Endothelial cell (in vitro differentiated cells): ENCODE data around the gene ZNF816. TPM values are rescaled to one million over a fixed set of nuclear protein-coding genes. Genes with fewer than 3 reads are reported as not detected.
A peak's percentile ranks its signal among the peaks of the same experiment; 100 is the strongest.

ENCODE experiments used
- DNase-seq: peaks from one replicate; pipeline ENCODE4 v3.0.0; 2021; ENCODE audit warnings: low spot score
- H3K27ac Mint-ChIP-seq: one replicate; pipeline ENCODE4 v1.8.0; 2021; ENCODE audit warnings: mixed read lengths, inconsistent platforms; ENCODE audit not compliant: unreplicated experiment
- H3K27me3 Mint-ChIP-seq: one replicate; pipeline ENCODE4 v1.8.0; 2021; ENCODE audit warnings: mild to moderate bottlenecking, moderate library complexity, mixed read lengths, inconsistent platforms; ENCODE audit not compliant: unreplicated experiment
- H3K36me3 Mint-ChIP-seq: one replicate; pipeline ENCODE4 v1.8.0; 2021; ENCODE audit warnings: mild to moderate bottlenecking, low read depth, mixed read lengths, inconsistent platforms; ENCODE audit not compliant: unreplicated experiment
- H3K4me1 Mint-ChIP-seq: one replicate; pipeline ENCODE4 v1.8.0; 2021; ENCODE audit warnings: mild to moderate bottlenecking, mixed read lengths, inconsistent platforms; ENCODE audit not compliant: unreplicated experiment
- H3K4me3 Mint-ChIP-seq: one replicate; pipeline ENCODE4 v1.8.0; 2021; ENCODE audit warnings: mild to moderate bottlenecking, mixed read lengths, inconsistent platforms; ENCODE audit not compliant: unreplicated experiment
- H3K9me3 Mint-ChIP-seq: one replicate; pipeline ENCODE4 v1.8.0; 2021; ENCODE audit warnings: mixed read lengths, inconsistent platforms; ENCODE audit not compliant: unreplicated experiment
- CTCF ChIP-seq: fragments of 200-600 bp; sonication (generic); IDR thresholded peaks from one replicate; pipeline ENCODE4 v1.5.0; 2021; ENCODE audit warnings: antibody characterized with exemption; ENCODE audit not compliant: unreplicated experiment
- total RNA-seq: library from RNA; stranded (reverse); fragmentation: NEBNext Ultra II Directional; extraction: Animal tissue kit (Norgen Biotek cat#: 25700); gene quantifications from one replicate; pipeline ENCODE4 v1.2.1, GENCODE V29; 2021; ENCODE audit not compliant: unreplicated experiment

ZNF816 gene
- total RNA-seq, 1 donor from 2014 or later, result 16.5 TPM

GRCh38 chr19:53007606-53008005 lies 44.9 kb upstream of the ZNF816 start:
- no peak for DNase-seq
- no peak overlapping the region for H3K27ac Mint-ChIP-seq
- TF ChIP-seq CTCF, result no peak
- H3K9me3 Mint-ChIP-seq, result no peaks in the 10 kb centered on the region
- no peaks in the 10 kb centered on the region for H3K4me1 Mint-ChIP-seq
- H3K4me3 Mint-ChIP-seq, result no peak overlapping the region
- no peaks in the 10 kb centered on the region for H3K27me3 Mint-ChIP-seq
- peaks cover 10% of the 10 kb centered on the region for H3K36me3 Mint-ChIP-seq

- TF ChIP-seq CTCF, result no peak
- peaks cover 2% of the 10 kb centered on the region for H3K4me1 Mint-ChIP-seq
- H3K27ac Mint-ChIP-seq, result no peak overlapping the region
- H3K27me3 Mint-ChIP-seq, result peaks cover 2% of the 10 kb centered on the region
- peaks cover 10% of the 10 kb centered on the region for H3K36me3 Mint-ChIP-seq
- no peaks in the 10 kb centered on the region for H3K9me3 Mint-ChIP-seq
- DNase-seq, result no peak
- H3K4me3 Mint-ChIP-seq, result no peak overlapping the region
Observed at GRCh38 chr19:53007200-53007599, 44.5 kb upstream of the ZNF816 start.

GRCh38 chr19:53004242-53004641 lies 41.6 kb upstream of the ZNF816 start:
- no peak for TF ChIP-seq CTCF

GRCh38 chr19:53002479-53002878 lies 39.8 kb upstream of the ZNF816 start:
- H3K36me3 Mint-ChIP-seq, result peaks cover 3% of the 10 kb centered on the region
- H3K27ac Mint-ChIP-seq, result peak overlapping the region; percentile 88
- peaks cover 2% of the 10 kb centered on the region for H3K4me1 Mint-ChIP-seq
- H3K9me3 Mint-ChIP-seq, result no peaks in the 10 kb centered on the region
- TF ChIP-seq CTCF, result no peak
- peaks cover 5% of the 10 kb centered on the region for H3K27me3 Mint-ChIP-seq
- DNase-seq, result no peak
- H3K4me3 Mint-ChIP-seq, result no peak overlapping the region

More at GRCh38 chr19:53004242-53004641, 41.6 kb upstream of the ZNF816 start:
- H3K4me3 Mint-ChIP-seq, result peak overlapping the region; percentile 42
- peaks cover 10% of the 10 kb centered on the region for H3K36me3 Mint-ChIP-seq
- no peak overlapping the region for H3K27ac Mint-ChIP-seq
- H3K9me3 Mint-ChIP-seq, result no peaks in the 10 kb centered on the region
- H3K4me1 Mint-ChIP-seq, result peaks cover 2% of the 10 kb centered on the region
- DNase-seq, result no peak
- H3K27me3 Mint-ChIP-seq, result peaks cover 3% of the 10 kb centered on the region

- H3K4me3 Mint-ChIP-seq, result no peak overlapping the region
- H3K9me3 Mint-ChIP-seq, result no peaks in the 10 kb centered on the region
- H3K27ac Mint-ChIP-seq, result peak overlapping the region; percentile 22
- no peak for DNase-seq
- no peaks in the 10 kb centered on the region for H3K36me3 Mint-ChIP-seq
- peaks cover 5% of the 10 kb centered on the region for H3K4me1 Mint-ChIP-seq
- TF ChIP-seq CTCF, result no peak
- H3K27me3 Mint-ChIP-seq, result peaks cover 5% of the 10 kb centered on the region
Observed at GRCh38 chr19:52997975-52998374, 35.3 kb upstream of the ZNF816 start.
